IPS-11a (cell line): ENCODE results near the gene MRPL47.
"Not testable (repeated sequence)": the region's sequence is repeated elsewhere in the genome, so short reads cannot be mapped to it uniquely, and the experiment has no call there.

Experiments
- H3K4me3 ChIP-seq: one replicate; pipeline ENCODE4 v1.5.1; 2013; ENCODE audit warnings: low read depth, low read length, control low read depth

The MRPL47 gene

DNA sequence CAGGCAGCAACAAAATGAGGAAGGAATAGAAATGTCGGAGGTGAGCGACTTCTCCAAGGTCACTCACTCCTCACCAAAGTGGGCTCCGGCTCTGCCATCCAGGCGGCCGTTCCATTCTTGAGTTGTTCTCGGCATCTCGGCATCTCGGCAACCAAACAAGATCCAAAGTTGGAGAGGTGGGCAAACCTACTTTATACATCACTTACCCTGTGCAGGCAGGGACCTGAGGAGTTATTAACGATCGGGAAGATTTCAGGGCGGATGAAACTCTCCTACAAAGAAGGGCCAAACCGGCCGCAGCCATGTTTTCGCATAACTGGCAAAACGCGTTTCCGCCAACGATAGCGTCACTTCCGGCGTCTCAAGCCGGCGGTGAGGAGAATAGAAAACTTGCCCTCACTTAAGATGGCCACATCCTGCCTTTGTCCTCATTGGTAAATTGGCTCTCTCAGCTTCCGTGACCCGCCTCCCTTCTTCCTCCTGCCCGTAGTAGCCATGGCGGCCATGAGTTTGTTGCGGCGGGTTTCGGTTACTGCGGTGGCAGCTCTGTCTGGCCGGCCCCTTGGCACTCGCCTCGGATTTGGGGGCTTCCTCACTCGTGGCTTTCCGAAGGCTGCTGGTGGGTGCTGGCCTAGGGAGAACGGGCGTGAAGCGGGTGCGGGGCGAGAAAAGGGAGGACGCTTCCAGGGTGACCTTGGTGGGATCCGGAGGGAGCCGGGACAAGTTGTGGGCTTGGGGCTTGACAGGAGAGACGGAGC, at the start of gene MRPL47, which contains the start of gene NDUFB5:
Gene MRPL47, minus strand, starts transcription at position 318 of the 758 bp plus-strand sequence. Its CDS starts 14 bp downstream, at position 304.
Gene NDUFB5, plus strand, starts transcription at position 474 of the 758 bp plus-strand sequence. Its CDS starts 22 bp downstream, at position 496.
- peak within 1 kb of the TSS; percentile 99 for H3K4me3 ChIP-seq

DNA sequence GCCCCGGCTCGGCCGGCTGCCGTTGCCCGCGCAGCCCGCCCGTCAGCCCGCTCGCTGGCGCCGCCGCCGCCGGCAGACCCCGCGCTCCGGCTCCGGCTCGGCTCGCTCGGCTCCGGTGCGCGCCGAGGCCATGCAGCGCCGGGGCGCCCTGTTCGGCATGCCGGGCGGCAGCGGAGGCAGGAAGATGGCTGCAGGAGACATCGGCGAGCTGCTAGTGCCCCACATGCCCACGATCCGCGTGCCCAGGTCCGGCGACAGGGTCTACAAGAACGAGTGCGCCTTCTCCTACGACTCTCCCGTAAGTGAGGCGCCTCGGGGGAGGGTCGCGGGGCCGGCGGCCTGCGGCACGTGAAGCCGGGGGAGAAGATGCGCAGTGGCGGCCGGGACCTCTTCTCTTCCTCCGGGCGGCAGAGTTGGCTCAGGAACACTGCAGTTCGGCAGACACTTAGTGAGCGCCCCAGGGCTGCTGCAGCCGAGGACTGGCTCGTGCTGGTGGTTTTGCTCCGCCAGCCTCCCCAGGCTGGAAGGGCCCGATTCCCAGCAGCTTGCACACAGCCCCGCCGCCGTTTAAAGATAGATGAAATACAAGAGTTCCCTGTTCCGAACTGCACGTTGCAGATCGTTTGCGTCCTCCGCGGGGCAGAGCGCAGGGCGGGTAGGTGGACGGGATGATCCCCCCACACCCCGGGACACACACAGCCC, 48.8 kb upstream of the MRPL47 start:
- H3K4me3 ChIP-seq, result peak overlapping the region; percentile 91

DNA sequence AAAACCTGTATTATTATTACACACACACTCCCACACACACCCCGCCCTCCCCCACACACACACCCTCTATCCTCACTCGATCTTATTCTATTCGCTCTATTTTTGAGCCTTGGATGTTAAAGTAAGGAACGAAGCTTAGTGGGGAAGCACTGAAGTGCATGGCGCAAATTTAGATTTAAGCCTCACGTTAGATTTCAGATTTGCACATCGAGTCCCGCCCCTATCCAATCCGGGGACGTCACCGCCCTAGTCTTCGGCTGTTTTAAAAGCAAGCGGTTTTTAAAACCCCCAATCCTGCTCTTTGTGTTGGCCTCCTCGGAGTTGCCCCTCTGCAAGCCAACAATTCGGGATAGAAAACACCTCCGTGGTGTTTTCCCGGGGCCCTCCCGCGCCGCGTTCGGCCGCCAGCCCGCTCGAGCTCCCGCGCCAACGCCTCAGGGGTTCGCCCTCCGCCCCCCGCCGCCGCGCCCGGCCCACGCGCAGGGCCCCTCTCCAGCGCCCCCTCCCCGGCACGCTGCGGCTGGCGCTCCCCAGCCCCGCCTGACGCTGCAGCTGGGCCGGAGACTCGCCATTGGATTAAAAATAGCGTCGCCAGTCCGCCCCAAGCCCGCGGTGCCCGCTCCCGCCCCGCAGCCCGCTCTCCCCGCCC, 48.1 kb upstream of the MRPL47 start, which contains the start of gene USP13:
Gene USP13, plus strand, starts transcription at position 594 of the 649 bp plus-strand sequence. CDS start 186 bp downstream, outside the sequence.
- H3K4me3 ChIP-seq, result peak within 1 kb of the TSS; percentile 91

DNA sequence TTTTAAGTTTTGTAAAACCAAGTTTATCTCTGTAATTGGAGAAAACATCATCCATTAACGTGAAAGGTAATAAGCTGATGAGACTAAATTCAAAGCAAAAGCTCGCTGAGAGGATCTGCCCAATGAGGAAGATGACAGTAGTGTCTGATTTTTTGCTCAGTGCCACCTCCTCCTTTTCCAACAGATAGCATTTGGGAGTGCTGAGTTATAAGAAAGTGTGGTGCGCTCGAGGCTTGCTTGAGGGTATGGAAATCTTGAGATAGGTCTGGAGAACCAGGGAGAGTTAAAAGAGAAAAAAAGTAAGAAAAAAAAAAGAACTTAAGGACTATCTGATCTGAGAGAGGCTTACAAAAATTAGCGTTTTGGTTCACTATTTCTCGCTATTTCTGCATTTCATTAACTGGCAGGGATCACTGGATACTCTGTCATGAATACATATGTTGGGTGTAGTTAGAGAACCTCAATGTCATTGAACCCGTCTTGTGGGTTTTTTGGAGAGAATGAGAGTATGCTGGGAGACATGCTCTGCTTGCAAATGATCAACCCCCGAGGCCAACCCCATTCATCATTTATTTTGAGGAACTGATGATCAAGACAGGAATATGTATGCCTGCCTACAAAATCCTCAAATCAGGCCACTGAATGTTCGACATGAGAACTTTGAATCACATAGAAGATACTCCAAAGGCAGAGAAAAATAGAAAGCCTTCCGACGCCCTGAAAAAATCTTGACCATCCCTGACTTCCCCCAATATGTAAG, 47.4 kb upstream of the MRPL47 start:
- H3K4me3 ChIP-seq, result peak overlapping the region; percentile 91

DNA sequence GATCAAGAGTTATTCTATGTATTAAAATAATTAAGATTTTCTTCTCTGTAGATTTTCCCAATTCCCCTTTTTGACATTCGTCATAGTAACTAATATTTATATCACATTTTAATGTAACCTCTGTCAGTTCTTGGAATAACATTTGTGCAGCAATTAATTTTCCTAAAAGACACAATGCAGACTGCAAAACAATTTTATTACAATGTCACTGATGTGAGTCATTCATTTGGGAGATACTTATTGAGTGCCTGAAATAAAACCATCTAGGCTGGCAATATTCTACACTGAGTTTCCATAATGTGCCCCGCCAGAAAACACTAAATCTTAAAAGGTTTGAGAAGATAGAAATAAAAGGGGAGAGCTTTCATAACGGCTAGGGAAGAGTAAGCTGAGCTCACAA, 41.7 kb upstream of the MRPL47 start:
- H3K4me3 ChIP-seq, result no peak overlapping the region

DNA sequence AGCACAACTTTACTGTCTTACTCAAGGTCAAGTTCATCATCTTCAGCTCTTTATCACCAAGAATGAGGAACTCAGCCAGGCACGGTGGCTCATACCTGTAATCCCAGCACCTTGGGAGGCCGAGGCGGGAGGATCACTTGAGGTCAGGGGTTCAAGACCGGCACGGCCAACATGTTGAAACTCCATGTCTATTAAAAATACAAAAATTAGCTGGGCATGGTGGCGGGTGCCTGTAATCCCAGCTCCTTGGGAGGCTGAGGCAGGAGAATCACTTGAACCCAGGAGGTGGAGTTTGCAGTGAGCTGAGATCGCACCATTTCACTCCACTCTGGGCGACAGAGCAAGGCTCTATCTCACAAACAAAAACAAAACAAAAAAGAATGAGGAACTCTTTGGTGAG, 39.4 kb upstream of the MRPL47 start:
- H3K4me3 ChIP-seq, result not testable (repeated sequence)

DNA sequence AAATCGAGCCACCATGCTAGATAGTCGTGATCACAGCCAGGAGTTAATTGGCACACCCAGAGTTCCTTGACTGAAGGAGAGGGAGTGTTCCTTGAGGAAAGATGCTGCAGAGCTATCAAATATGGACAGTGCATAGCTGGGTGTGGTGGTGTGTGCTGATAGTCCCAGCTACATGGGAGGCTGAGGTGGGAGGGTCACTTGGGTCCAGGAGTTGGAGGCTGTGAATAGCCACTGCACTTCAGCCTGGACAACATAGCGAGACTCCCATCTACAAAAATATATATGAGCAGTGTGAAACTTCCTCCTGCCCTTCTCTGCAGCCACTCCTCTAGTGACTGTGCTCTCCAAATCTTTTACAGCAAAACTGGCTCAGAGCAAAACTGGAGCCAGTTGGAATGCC, 38.4 kb upstream of the MRPL47 start:
- H3K4me3 ChIP-seq, result no peak overlapping the region

DNA sequence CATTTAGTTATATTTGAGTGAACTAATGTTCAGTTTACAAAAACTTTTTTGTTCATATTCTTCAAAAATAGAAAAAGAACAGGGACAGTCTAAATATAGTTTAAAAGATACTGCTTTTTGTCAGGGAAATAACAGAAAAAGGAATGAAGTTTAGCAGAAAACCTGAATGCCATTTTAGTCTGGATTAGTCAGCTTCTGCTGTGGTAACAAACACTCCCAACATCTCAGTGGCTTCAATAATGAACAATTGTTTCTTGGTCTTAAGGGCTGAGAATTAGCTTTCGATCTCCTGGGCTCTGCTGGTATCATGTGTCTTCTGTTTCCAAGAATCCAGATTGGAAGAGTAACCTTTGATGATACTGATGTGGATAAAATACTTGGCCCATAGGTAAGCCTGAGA, 36.0 kb upstream of the MRPL47 start:
- H3K4me3 ChIP-seq, result no peak overlapping the region

DNA sequence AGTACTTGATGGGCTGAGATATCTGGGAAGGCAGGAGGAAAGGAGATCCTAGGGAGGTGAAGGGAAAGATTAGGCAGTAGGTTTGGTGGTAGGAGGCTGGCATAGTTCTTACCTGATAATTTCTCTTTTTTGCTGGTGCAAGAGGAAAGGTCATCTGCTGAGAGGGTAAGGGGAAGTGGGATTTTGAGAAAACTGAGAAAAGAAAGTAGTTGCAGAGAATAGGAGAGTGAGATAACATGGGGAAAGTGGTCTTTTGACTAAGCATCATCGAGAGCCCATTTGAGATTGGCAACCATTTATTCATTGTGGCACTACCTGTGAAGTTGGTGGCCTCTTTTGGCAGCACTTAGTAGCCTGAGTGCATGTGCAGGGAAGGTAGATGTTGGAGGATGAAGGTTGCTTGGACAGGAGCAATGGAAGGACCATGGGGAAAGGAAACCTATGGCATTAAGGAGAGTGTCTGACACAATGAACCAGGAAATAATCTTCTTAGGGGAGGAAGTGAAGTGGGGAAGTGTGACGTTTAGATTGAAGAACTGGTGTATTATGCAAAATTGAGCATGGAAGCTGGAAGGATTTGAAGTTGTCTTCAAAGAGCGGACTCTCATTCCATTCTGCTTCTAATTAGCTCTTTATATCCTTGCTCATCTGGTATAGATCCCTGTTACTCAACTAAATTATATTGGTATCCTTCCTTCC, 26.5 kb upstream of the MRPL47 start:
- no peak overlapping the region for H3K4me3 ChIP-seq

DNA sequence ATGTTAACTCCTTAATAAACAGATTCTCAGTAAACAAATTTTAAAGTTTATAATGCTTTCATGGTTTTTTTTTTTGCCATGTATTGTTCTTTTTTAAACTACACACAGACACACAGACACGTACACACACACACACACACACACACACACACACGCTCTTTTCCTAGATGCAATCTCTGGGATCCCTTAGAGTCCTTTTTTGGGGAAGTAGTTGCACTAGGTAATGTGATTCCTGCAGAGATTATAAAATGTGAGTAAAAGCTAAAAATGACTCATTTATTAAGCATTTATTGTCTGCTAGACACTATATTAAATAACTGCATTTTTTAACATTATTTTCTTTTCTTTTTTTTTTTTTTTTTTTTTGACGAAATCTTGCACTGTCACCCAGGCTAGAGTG, 20.0 kb upstream of the MRPL47 start:
- H3K4me3 ChIP-seq, result no peak overlapping the region

DNA sequence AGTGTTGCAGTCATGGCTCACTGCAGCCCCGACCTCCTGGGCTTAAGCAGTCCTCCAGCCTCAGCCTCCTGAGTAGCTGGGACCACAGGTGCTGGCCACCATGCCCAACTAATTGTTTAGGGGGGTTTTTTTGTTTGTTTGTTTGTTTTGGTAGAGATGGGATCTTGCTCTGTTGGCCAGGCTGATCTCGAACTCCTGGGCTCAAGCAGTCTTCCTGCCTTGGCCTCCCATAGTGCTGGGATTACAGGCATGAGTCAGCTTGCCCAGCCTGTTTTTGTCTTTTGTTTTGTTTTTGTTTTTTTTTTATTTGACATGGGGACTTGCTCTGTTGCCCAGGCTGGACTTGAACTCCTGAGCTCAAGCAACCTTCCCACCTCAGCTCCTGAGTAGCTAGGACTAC, 17.6 kb upstream of the MRPL47 start:
- no peak overlapping the region for H3K4me3 ChIP-seq

DNA sequence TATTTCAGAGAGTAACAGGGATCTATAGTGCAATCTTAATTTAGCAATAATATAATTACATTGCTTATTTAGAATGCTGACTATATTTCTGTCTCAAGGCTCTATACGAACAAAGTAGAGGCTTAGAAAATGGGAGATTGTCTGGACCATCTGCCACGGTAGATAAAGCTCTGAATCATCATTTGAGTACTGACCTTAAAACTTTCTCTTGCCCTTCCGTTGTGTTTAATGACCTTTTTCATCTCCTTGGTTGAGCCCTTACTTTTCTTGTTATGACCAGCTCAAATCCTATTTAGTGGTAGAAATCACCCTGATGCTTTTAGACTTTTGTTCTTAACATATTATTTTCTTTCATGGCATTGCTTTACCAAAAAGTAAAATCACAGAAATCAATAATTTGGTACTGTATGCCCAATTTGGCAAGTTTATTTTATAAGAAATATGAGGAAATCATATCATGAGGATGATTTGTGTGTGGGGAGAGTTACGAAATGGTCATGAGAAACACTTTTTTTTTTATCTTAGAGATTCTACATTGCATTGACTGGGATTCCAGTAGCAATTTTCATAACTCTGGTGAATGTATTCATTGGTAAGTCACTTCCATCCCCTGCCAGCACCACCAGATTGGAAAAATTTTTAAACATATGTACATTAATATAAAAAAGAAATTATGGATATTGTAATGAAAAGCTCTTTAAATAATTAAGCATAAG, 11.2 kb upstream of the MRPL47 start:
- H3K4me3 ChIP-seq, result no peak overlapping the region

DNA sequence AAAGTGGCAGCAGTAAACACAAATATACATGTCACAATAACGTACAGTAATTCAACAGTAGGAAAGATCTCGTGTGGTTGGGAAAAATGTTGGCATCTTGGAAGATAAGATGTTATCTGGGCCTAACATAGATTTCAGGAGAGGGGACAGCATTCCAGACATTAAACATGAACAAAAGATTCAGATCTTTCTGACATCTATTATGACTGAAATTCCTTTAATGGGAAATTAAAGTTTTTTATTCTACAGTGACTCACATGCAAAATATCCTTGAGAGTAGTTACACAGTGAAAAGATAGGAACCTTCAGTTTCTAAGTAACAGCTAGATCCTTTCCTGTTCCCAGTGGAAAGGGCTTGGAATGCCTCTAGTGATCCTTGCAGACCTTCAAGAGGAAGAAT, 9.4 kb upstream of the MRPL47 start:
- no peak overlapping the region for H3K4me3 ChIP-seq

DNA sequence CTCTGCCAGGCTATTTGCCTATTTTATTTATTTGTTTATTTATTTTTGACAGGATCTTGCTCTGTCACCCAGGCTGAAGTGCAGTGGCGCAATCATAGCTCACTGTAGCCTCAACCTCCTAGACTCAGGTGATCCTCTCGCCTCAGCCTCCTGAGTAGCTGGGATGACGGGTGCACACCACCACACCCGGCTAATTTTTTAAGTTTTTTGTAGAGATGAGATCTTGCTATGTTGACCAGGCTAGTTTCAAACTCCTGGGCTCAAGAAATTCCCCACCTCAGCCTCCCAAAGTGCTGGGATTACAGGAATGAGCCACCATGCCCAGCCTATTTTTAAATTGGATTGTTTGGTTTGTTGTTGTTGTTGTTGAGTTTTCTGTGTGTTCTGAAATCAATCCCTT, 5.6 kb upstream of the MRPL47 start:
- no peak overlapping the region for H3K4me3 ChIP-seq

DNA sequence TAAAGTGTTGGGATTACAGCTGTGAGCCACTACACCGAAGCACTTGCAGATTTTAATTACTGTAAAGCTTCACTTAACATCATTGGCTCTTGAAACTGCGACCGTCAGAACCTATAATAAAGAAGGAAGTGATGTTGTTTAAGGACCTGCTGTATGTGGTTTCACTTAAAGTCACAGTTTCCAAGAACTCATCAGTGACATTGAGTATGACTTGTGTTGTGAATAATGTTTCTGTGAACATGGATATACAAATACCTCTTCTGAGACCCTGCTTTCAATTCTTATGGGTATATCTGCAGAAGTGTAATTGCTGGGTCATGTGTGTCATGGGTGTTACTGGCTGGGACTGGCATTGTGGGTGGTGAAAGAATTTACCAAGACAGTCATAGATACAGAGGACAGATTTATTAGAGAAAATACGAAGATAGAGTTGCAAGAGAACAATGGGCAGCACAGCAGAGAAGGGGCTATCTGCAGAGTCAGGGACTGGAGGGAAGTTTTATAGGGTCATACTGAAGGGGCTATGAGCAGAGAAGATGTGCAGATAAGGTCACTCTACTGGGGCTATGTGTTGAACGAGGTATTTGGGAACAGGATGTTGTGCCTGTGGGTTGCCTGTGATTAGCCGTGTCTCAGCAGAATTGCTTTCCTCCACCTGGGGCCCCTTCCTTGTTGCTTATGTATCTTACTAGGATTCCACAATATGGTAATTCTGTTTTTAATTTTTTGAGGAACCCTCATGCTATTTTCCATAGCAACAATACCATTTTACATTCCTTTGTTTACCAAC, 4.7 kb upstream of the MRPL47 start:
- no peak overlapping the region for H3K4me3 ChIP-seq

DNA sequence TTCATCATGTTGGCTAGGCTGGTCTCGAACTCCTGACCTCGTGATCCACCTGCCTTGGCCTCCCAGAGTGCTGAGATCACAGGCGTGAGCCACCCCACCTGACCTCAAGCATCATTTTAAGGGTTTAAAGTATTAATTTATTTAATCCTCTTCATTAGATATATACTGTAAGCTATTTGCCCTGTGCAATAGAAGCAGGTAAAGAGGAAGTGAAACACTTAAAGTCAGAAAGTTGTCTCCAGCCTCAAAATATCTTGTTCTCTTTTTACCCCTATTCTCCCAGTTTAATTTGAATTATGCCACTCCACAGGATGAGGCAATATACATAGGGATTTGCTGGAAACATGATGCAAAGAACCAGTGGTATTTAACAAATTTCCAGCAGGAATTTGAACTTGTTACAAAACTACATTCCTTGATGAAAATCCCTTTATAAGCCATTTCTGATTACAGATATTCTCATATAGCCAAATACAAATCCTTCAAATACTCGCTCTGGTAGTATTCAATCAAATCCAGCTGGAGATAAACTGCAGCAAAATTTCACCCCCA, 2.2 kb upstream of the MRPL47 start:
- H3K4me3 ChIP-seq, result no peak overlapping the region

DNA sequence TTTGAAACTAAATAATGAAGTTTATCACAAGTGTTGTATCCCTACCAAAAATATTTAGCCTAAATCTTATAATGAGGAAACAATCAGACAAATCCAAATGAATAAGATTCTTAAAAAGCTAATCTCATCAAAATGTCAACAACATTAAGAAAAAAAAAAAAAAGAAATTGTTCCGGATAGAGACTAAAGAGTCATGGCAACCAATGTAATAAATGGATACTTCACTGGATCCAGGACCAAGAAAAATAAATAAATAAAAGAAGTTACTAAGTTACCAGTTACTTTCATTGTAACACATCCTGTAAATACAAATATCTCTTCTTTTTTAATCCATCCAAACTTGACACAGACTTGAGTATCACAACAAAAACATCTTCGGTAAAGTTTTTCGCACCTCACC, 607 bp downstream of the MRPL47 start:
- H3K4me3 ChIP-seq, result peak overlapping the region; percentile 99

DNA sequence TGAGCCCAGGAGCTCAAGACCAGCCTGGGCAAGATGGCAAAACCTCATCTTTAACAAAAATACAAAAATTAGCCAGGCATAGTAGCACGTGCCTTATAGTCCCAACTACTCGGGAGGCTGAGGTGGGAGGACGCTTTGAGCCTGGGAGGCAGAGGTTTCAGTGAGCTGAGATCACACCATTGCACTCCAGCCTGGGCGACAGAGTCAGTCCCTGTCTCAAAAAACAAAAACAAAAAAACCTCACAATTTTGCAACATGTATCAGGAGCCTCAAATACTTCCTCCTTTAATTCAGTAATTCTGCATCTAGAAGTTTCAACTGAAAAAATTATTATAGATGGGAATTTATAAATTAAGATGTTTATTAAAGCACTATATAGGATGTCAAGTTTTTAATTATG, 1.1 kb downstream of the MRPL47 start:
- peak overlapping the region; percentile 99 for H3K4me3 ChIP-seq

DNA sequence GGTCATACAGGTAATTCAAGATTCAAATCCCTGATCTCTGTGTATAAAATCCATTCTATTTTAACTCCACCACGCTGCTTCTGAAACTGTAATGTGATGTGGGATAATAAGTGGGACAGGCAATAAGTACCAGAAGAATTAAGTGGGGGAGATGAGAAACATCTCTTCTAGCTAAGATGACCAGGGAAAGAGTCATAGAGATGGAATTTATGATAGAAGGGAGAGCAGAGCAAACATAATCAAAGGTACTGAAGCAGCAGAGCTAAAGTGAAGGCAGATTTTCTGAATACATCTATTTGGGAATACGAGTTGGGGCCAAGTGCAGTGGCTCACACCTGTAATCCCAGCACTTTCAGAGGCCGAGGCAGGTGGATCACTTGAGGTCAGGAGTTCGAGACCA, 4.9 kb downstream of the MRPL47 start:
- no peak overlapping the region for H3K4me3 ChIP-seq
